ENCODE results near the gene OR51V1.
"Not testable (repeated sequence)": the region's sequence is repeated elsewhere in the genome, so short reads cannot be mapped to it uniquely, and the experiment has no call there.

Gene OR51V1

GRCh38 chr11:5200582-5200981 lies at the start of gene OR51V1:
Gene OR51V1, minus strand, starts transcription at chr11:5200682. Its CDS starts 0 bp downstream, at chr11:5200682.
- H3K4me3 Mint-ChIP-seq, result no peak within 1 kb of the TSS
- TF ChIP-seq, protein P1, sequence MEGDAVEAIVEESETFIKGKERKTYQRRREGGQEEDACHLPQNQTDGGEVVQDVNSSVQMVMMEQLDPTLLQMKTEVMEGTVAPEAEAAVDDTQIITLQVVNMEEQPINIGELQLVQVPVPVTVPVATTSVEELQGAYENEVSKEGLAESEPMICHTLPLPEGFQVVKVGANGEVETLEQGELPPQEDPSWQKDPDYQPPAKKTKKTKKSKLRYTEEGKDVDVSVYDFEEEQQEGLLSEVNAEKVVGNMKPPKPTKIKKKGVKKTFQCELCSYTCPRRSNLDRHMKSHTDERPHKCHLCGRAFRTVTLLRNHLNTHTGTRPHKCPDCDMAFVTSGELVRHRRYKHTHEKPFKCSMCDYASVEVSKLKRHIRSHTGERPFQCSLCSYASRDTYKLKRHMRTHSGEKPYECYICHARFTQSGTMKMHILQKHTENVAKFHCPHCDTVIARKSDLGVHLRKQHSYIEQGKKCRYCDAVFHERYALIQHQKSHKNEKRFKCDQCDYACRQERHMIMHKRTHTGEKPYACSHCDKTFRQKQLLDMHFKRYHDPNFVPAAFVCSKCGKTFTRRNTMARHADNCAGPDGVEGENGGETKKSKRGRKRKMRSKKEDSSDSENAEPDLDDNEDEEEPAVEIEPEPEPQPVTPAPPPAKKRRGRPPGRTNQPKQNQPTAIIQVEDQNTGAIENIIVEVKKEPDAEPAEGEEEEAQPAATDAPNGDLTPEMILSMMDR (IDR thresholded peaks at IDR 0.05; ENCODE audit: unreplicated experiment in 3 of 3), result no peak
- no peaks in the 10 kb centered on the region for H3K36me3 Mint-ChIP-seq (ENCODE audit: low read depth)
- no peak within 1 kb of the TSS for H3K27ac Mint-ChIP-seq
- H3K27me3 Mint-ChIP-seq (ENCODE audit: low read depth), result no peaks in the 10 kb centered on the region
- no peaks in the 10 kb centered on the region for H3K4me1 Mint-ChIP-seq
- no peaks in the 10 kb centered on the region for H3K9me3 Mint-ChIP-seq

- H3K9me3 Mint-ChIP-seq, result not testable (repeated sequence)
Measured at GRCh38 chr11:5249807-5250396, 49.4 kb upstream of the OR51V1 start, which contains the start of gene HBG1. Gene HBG1, minus strand, starts transcription at chr11:5249857. Its CDS starts 53 bp downstream, at chr11:5249804.

GRCh38 chr11:5248498-5248897 lies 48.0 kb upstream of the OR51V1 start:
- H3K36me3 Mint-ChIP-seq (ENCODE audit: low read depth); H3K9me3 Mint-ChIP-seq; H3K27ac Mint-ChIP-seq; H3K4me3 Mint-ChIP-seq; H3K27me3 Mint-ChIP-seq (ENCODE audit: low read depth); H3K4me1 Mint-ChIP-seq: not testable (repeated sequence)

More at GRCh38 chr11:5249807-5250396, 49.4 kb upstream of the OR51V1 start, which contains the start of gene HBG1:
- H3K4me3 Mint-ChIP-seq; H3K27ac Mint-ChIP-seq; H3K36me3 Mint-ChIP-seq (ENCODE audit: low read depth); H3K27me3 Mint-ChIP-seq (ENCODE audit: low read depth); H3K4me1 Mint-ChIP-seq: not testable (repeated sequence)

- Mint-ChIP-seq H3K4me3 (no peak overlapping the region), H3K36me3 (ENCODE audit: low read depth) (no peaks in the 10 kb centered on the region), H3K9me3 (no peaks in the 10 kb centered on the region), H3K4me1 (no peaks in the 10 kb centered on the region), H3K27me3 (ENCODE audit: low read depth) (no peaks in the 10 kb centered on the region), H3K27ac (peak overlapping the region in 1 of 3 experiments; percentile 4)
- TF ChIP-seq, protein P1 (IDR thresholded peaks at IDR 0.05; ENCODE audit: unreplicated experiment in 3 of 3), result no peak
Measured at GRCh38 chr11:5247472-5248192, 47.1 kb upstream of the OR51V1 start.

- H3K27ac Mint-ChIP-seq, result peak overlapping the region in 2 of 3 experiments; percentile 7 to 28
- TF ChIP-seq, protein P1 (IDR thresholded peaks at IDR 0.05; ENCODE audit: unreplicated experiment in 3 of 3), result no peak
- H3K4me1 Mint-ChIP-seq, result no peaks in the 10 kb centered on the region
- no peaks in the 10 kb centered on the region for H3K27me3 Mint-ChIP-seq (ENCODE audit: low read depth)
- H3K9me3 Mint-ChIP-seq, result no peaks in the 10 kb centered on the region
- no peaks in the 10 kb centered on the region for H3K36me3 Mint-ChIP-seq (ENCODE audit: low read depth)
- H3K4me3 Mint-ChIP-seq, result no peak overlapping the region
Measured at GRCh38 chr11:5246772-5247471, 46.4 kb upstream of the OR51V1 start.

- Mint-ChIP-seq H3K27me3 (ENCODE audit: low read depth) (no peaks in the 10 kb centered on the region), H3K27ac (no peak overlapping the region), H3K4me1 (no peaks in the 10 kb centered on the region), H3K9me3 (no peaks in the 10 kb centered on the region), H3K4me3 (no peak overlapping the region), H3K36me3 (ENCODE audit: low read depth) (no peaks in the 10 kb centered on the region)
- TF ChIP-seq, protein P1 (IDR thresholded peaks at IDR 0.05; ENCODE audit: unreplicated experiment in 3 of 3), result no peak
Measured at GRCh38 chr11:5245155-5245554, 44.7 kb upstream of the OR51V1 start.

Measured in nephron (organoid).